Measurements from ENCODE around the gene IBTK.
"Not testable (repeated sequence)": the region's sequence is repeated elsewhere in the genome, so short reads cannot be mapped to it uniquely, and the experiment has no call there.

IBTK gene

DNA sequence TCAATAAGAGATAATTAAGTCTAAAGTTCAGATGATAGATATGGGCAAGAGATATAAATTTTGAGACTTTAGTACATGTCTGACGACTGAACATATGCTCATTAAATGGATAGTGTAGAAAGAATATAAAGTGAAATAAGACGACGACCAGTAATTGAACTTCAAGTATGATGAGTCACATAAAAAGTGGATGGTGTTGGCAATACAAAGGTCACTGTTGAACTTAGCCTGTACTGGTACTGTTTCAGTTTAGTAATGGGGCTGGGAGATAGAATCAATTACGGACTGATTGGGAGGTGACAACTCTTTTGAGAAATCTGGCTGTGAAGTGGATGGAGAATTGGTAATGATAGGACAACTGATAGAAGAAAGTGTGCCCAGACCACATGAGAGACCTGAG lies 68.1 kb downstream of the IBTK start:
- no peak for DNase-seq (ENCODE audit: low read depth, low spot score)

DNA sequence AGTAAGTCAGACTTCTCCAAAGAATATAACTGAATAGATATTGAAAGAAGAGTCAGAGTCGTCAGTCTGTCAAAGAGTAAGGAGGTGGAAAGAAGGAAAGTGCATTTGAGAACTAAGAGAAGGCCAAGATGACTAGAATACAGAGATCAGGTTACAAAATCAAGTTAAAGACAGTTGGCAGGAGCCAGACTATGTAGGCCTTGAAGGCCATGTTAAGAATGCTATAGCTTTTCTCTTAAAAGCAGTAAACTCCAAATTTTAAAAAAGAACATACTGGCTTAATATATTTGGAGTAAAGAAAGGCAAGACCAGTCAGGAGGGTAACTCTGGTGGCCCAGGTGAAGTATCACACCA lies 68.8 kb downstream of the IBTK start:
- DNase-seq (ENCODE audit: low read depth, low spot score), result no peak

DNA sequence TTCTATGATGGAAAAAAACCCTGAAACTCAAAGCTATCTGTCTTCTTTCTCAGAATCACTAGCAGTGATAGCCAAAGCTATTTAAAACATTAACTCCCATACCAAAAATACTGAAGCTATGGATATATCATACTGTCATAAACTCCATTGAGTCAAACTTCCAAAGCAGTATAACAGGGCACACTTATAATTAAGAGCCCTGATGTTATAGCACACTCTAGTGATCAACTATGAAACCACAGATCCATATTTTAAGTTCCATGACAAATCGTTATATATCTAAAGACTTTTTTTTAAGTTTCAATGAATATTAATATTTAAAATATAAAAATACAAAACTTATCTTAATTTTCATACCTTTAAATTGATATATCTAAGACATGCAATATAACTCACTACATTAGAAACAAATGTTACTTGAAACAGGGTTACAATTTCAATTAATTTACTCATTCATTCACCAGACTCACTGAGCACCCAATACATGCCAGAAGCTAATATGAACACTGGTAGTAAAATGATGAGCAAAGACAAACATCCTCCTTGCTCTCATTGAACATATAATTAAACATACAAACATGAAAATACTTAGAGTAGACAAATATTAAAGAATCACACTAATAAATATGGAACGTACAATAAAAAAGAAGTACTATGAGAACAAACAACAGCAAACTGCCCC lies 69.3 kb downstream of the IBTK start:
- DNase-seq (ENCODE audit: low read depth, low spot score), result peak; percentile 36

DNA sequence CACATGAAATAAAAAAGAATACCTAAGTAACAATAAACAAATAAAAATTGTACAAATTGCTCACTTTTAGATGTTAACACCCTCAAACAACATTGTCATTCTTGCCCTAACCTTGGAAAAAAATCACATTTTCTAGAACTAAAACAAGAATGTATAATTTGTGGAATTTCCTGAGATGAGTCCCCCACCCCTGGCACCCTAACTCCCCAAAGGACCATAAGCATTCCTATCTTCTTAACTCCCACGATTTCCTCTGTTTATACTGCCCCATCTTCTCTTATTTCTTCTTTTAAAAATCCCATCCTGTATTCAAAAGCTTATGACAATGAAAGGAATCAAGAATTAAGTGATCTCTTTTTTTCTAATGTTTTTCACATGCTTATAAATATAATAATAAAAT lies 70.9 kb downstream of the IBTK start:
- DNase-seq (ENCODE audit: low read depth, low spot score), result peak; percentile 4

DNA sequence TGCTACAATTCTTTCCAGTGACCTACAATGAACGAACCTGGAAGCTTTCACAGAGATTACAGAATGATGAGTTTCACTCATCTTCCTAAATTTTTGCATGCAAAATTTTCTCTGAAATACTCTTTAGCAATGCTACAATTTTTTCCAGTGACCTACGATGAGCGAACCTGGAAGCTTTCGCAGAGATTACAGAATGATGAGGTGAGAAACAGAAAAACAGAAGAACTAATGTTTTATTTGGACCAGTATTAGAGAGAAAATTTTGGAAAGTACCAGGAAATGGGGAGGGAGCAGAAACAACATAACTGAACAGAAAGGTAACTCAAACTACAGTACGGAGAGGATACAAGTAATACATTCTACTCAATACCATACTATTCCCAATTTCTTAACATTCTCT lies 75.0 kb downstream of the IBTK start:
- DNase-seq (ENCODE audit: low read depth, low spot score), result no peak

DNA sequence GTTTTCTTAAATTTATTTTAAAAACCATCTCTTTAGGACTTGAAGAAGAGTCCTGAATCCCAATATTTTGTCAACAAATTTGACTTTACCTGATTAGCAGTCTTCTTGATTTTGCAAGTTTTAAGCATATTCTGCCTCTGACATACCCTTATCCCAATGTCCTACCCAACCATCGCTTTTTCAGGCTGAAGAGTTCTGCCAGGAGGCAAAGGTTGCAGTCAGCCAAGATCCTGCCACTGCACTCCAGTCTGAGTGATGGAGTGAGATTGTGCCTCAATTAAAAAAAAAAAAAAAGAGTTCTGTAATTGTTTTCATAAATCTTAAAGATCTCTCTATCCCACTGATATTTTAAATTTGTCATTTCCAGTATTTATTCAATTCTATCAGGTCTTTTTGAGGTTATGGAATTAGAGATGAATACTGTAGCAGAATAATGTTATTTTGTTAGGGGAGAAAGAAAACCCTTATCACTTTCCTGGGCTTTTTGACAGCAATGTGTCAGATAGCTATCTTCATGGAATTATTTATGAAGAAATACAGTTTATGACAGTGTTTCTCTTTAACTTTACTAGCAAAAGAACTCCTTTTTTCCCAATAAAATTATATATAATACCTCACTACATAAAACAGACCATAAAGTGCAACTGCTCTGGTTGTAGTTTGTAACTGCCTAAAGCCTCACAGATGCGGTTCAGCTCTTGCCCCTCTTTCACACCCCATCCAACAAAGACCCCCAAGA lies 78.2 kb downstream of the IBTK start:
- DNase-seq (ENCODE audit: low read depth, low spot score), result no peak

DNA sequence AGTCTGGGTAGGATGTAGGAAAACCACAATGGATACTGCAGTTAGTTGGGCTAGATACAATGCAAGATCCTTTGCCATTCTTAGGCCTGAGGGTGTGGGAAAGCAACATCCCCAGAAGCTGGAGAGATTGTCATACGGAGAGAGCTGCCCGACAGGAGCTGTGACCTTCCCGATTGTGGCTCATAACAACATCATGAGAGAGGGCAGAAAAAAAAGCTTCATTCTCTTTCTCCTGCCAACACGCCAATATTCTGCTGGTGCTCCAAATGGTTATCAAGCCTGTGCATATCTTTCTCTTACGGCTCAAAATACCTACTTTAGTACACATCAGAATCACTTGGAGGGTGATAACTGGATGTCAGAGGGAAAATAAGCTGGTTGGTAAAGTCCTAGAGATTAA lies 81.1 kb downstream of the IBTK start:
- DNase-seq (ENCODE audit: low read depth, low spot score), result no peak

DNA sequence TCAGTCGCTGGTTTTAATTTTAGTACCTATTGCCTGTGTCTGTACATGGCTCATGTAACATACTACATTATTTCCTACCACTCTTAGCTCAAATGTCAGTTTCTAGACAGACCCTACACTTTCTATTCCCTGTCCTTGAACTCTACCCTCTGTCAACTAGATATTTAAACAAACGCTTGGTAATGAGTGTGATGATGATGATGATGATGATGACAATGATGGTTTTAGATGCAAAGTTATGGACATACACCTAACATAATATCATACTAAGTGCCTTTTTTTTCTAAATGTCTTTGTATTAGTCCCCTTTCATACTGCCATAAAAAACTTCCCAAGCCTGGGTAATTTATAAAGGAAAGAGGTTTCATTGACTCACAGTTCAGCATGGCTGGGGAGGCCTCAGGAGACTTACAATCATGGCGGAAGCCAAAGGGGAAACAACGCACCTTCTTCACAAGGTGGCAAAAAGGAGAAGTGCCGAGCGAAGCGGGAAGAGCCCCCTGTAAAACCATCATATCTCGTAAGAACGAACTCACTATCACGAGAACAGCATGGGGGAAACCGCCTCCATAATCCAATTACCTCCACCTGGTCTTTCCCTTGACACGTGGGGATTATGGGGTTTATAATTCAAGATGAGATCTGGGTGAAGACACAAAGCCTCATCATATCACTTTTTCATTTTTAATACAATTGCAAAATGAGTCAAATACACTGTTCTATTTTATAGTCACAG lies 87.1 kb downstream of the IBTK start:
- DNase-seq (ENCODE audit: low read depth, low spot score), result no peak

DNA sequence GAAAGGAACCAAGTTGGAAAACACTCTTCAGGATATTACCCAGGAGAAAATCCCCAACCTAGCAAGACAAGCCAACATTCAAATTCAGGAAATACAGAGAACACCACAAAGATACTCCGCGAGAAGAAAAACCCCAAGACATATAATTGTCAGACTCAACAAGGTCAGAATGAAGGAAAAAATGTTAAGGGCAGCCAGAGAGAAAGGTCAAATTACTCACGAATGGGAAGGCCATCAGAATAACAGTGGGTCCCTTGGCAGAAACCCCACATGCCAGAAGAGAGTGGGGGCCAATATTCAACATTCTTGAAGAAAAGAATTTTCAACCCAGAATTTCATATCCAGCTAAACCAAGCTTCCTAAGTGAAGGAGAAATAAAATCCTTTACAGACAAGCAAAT lies 94.8 kb downstream of the IBTK start:
- not testable (repeated sequence) for DNase-seq (ENCODE audit: low read depth, low spot score)

DNA sequence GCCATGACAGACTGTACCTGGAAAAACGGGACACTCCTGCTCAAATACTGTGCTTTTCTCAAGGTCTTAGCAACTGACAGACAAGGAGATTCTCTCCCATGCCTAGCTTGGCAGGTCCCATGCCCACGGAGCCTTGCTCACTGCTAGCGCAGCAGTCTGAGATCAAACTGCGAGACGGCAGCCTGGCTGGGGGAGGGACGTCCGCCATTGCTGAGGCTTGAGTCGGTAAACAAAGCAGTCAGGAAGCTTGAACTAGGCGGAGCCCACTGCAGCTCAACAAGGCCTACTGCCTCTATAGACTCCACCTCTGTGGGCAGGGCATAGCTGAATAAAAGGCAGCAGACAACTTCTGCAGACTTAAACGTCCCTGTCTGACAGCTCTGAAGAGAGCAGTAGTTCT lies 96.4 kb downstream of the IBTK start:
- DNase-seq (ENCODE audit: low read depth, low spot score), result not testable (repeated sequence)

DNA sequence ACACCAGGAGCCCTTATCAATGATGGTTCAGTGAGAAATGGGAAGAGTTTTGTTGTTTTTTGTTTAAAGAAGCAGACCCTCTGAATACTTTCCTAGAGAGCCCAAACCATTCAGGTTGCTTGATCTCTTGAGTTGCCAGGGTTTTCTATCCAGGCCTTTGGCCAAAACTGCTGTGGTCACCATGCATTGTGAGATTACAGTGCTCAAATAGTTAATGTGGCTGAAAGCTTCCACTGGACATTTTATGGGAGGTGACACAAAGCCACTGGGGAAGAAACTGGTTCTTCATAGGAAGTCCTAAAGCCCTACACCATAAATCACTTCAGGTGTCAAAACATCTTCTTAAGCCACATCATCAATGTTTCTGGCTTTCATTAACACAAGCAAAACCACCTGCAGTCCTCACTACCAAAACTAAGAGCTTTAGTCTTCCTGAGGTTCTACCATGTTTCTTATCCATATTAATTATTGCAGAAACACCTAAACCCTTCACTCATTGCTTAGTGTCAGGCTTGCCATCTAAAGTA lies 101.6 kb downstream of the IBTK start:
- DNase-seq (ENCODE audit: low read depth, low spot score), result no peak

DNA sequence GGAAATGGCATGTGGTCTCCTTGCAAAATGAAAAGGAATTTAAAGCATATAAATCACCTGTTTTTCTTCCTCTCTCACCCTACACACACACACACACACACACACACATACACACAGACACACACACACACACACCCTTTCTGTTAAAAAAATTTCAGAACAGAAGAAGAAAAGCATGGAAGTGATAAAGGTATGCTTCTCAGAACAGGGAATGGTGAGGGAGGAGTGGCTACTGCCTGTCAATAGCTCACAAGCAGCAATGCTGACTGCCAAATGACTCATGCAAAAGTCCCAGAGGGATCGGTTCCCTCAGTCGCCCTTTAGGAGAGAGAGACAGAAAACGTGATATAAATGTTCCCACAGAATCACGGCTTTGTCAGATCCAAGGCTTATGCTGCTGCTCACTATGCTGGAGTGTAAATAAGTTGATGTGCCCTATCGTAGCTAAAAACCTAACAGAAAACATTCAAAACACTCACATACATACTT lies 102.6 kb downstream of the IBTK start:
- peak; percentile 65 for DNase-seq (ENCODE audit: low read depth, low spot score)

DNA sequence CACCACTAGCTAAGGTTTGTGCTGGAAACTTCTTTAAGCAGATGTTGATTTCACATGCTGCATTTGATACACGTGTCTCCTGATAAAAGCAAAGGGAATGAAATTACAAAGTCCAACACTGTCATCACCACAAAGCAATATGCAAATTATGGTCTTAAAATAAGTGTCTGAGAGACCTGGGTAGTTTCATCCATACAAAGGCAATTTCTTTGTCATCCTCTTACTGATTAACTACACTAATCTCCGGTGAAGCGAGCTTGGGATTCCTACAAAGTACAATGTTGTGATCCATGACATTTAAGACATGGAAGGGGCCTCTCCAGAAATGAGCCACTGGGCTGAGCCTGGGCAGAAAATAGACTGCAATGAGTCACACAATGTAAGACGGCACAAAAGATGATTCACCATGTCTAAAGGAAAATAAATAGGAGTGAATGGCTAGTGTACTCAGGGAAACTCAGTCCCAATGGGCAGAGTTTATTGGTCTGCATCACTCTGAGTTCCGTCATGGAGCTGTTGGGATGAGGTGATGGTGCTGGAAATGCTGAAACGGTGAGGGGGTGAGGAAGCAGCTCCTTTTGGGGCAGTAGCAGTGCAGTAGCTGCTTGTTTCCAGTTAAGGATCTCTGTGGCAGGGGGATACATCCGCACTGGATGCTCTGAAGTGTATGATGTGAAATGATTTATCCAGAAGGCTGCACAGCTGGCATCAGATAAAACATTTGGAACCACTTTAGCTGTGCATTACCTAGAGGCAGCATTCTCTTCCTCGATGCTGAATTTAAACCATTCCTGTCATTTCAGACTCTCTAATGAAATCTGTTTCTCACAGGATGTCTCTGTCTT lies 103.3 kb downstream of the IBTK start:
- DNase-seq (ENCODE audit: low read depth, low spot score), result peak; percentile 70

DNA sequence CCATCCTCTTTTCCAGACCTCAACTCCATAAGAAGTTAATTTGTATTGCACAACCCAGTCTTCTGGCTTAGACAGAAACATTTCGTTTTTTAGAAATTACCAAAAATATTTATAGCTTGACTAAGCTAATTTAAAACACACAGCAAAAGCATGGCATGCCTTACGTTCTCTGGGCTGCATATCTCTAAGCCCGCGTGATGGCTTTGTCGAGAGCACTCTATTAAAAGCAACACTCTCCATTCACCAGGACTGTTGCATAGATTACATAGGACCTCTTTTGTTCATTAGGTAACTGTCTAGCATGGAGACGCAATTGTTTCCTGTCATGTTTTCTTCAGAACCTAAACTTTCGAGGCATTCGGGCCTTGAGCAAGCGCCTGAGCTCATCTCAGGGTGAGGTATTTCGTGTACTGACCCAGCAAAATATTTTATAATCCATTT lies 104.5 kb downstream of the IBTK start:
- no peak for DNase-seq (ENCODE audit: low read depth, low spot score)

DNA sequence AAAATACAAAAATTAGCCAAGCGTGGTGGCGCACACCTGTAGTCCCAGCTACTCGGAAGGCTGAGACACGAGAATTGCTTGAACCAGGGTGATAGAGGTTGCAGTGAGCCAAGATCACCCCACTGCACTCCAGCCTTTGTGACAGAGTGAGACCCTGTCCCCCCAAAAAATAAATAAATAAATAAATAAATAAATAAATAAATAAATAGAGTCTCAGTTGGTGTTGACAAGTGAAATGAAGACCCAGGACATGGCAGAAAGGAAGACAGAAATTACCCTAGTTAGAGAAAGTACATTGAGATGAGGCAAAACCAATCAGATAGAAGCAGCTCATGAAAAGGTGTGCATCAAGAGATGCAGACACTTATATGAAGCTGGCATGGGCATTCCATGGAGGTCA lies 105.0 kb downstream of the IBTK start:
- DNase-seq (ENCODE audit: low read depth, low spot score), result no peak

DNA sequence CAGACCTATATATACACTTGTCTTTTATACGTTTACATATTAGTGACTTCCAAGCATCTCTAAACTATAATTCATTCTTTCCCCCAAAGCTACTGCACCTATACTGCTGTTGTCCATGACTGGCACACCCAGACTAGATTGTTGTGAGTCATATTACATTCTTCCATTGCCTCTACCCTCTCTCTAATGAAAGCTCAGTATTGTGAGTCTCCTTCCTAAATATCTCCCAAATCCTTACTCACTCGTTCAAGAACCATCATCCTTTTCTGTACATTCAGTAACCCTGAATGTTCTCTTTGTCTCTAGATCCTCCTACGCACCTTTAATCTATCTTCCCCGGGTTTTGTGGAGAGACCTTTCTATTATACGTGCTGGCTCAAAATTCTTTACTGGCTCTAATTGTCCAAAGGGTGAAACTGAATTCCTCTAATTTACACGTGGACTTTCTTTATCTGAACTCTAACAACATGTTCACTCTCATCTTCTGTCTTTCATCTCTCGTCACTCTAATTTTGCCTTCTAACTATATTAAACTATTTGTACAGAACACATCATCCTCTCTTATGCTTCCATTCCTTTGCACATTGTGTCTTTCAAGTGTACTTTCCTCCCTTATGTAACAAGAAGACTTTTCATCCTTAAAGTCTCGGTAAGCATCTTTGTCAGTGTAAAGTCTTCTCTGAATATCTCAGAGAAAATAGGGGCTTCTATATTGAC lies 109.3 kb downstream of the IBTK start:
- DNase-seq (ENCODE audit: low read depth, low spot score), result no peak

DNA sequence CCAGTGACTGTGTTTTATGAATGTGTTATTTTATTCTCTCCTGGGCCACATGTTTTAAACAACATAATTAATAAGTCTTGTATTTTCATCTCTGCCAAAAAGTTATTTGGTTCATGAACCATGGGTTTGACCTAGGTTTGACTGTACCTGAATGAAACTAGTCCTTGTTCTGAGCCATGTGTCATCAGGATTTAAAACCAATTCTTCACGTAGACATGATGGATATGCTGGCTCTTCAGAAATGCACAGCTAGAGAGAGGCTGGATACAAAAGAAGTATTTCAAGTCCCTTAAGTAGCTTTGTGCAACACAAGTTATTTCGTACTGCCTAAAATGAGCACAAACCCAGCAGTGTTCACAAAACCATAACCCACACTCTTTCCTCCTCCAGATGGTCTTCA lies 116.1 kb downstream of the IBTK start:
- no peak for DNase-seq (ENCODE audit: low read depth, low spot score)

DNA sequence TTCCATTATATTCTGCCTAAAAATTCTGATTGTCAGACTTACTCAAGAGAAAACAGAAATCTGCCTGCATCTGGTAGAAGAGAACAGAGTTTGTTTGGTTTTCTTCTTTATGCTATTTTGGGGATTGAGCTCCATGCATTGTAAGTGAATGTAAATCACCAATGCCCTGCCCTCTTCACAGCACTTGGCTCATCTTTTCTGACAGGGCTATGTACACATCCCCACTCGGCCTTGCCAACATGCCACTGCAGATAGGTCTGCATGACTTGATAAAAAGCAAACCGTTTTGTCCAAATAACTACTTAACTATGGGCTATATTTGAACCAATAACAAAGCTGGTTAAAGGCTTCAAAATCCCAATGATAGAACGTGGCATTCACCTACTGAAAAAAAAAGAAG lies 117.7 kb downstream of the IBTK start:
- no peak for DNase-seq (ENCODE audit: low read depth, low spot score)

DNA sequence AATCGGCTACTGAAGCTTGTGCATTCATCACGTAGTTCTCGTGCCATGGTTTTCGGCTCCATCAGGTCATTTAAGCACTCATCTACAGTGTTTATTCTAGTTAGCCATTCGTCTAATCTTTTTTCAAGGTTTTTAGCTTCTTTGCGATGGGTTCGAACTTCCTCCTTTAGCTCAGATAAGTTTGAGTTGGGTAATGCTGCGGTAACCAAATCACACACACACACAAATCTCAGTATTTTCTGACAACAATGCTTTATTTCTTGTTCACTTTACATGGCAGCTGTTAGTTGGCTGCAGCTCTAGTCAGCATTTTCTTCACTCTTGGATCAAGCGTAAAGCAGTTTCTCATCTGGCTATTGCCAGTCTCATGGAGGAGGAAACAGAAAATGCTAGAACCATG lies 118.6 kb downstream of the IBTK start:
- not testable (repeated sequence) for DNase-seq (ENCODE audit: low read depth, low spot score)

DNA sequence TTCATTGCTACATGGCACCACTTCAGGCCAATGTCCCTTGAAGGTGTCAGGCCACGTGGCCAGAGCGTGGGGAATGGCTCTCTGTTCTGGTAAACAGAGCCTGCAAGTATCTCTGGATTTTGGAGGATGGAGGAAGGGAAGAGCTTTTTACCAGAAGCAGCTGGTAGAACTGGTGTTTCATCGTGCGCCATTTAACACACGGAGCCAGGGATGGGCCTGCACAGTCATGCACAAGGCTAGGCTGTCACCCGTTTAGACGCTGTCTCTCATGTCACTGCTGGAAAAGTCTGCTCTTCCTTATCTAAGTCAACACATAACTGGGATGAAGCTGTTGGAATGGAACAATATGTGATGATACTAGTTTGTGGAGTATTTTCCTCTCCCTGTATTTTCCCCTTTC lies 123.9 kb downstream of the IBTK start:
- no peak for DNase-seq (ENCODE audit: low read depth, low spot score)

Data from smooth muscle cell of the brain vasculature (primary cell).